GM21528 (cell line): ENCODE results near the gene NHS.

ENCODE experiments used
- ATAC-seq: cut with Tn5 transposase; IDR thresholded peaks from one replicate; pipeline ENCODE4 v1.9.1; 2021; ENCODE audit warnings: mild to moderate bottlenecking, moderate library complexity; ENCODE audit not compliant: unreplicated experiment, low FRiP score

The NHS gene

GRCh38 chrX:17644001-17644400 is 269.0 kb downstream of the NHS start:
- no peak for ATAC-seq

GRCh38 chrX:17654116-17654515 is 279.1 kb downstream of the NHS start:
- no peak for ATAC-seq

- no peak for ATAC-seq
Measured at GRCh38 chrX:17655211-17656034, 280.4 kb downstream of the NHS start.

GRCh38 chrX:17656035-17656418 is 281.0 kb downstream of the NHS start:
- ATAC-seq, result no peak

- ATAC-seq, result no peak
Measured at GRCh38 chrX:17656556-17656955, 281.6 kb downstream of the NHS start.

GRCh38 chrX:17662391-17662790 is 287.4 kb downstream of the NHS start:
- ATAC-seq, result no peak

GRCh38 chrX:17668929-17669328 is 293.9 kb downstream of the NHS start:
- no peak for ATAC-seq

- no peak for ATAC-seq
Measured at GRCh38 chrX:17669458-17669857, 294.5 kb downstream of the NHS start.

GRCh38 chrX:17669891-17670290 is 294.9 kb downstream of the NHS start:
- ATAC-seq, result no peak

GRCh38 chrX:17670874-17671273 is 295.9 kb downstream of the NHS start:
- ATAC-seq, result no peak

GRCh38 chrX:17674601-17675000 is 299.6 kb downstream of the NHS start:
- ATAC-seq, result no peak

- no peak for ATAC-seq
Measured at GRCh38 chrX:17679261-17679660, 304.3 kb downstream of the NHS start.

- ATAC-seq, result no peak
Measured at GRCh38 chrX:17679820-17680219, 304.8 kb downstream of the NHS start.

- no peak for ATAC-seq
Measured at GRCh38 chrX:17680732-17681413, 305.9 kb downstream of the NHS start.

GRCh38 chrX:17682259-17682658 is 307.3 kb downstream of the NHS start:
- no peak for ATAC-seq

GRCh38 chrX:17685026-17685425 is 310.0 kb downstream of the NHS start:
- no peak for ATAC-seq

GRCh38 chrX:17687648-17688047 is 312.6 kb downstream of the NHS start:
- ATAC-seq, result no peak

GRCh38 chrX:17689971-17690409 is 315.0 kb downstream of the NHS start:
- ATAC-seq, result peak; percentile 61

GRCh38 chrX:17692709-17693346 is 317.8 kb downstream of the NHS start:
- no peak for ATAC-seq

- ATAC-seq, result no peak
Measured at GRCh38 chrX:17697191-17697590, 322.2 kb downstream of the NHS start.

GRCh38 chrX:17700976-17701375 is 326.0 kb downstream of the NHS start:
- ATAC-seq, result no peak
